ENCODE measurements around the gene MTR. TPM values are rescaled to one million over a fixed set of nuclear protein-coding genes. Genes with fewer than 3 reads are reported as not detected.
A peak's percentile ranks its signal among the peaks of the same experiment; 100 is the strongest.
"Not testable (repeated sequence)": the region's sequence is repeated elsewhere in the genome, so short reads cannot be mapped to it uniquely, and the experiment has no call there.

Gene MTR
- total RNA-seq, 2 donors from 2014 or later: 61.1 to 69.8 TPM

- Mint-ChIP-seq H3K36me3 (ENCODE audit: insufficient read depth in 2 of 2) (peaks cover 4 to 8% of the 10 kb centered on the region in 2 donors), H3K4me3 (no peak overlapping the region), H3K27ac (no peak overlapping the region), H3K9me3 (no peaks in the 10 kb centered on the region), H3K27me3 (ENCODE audit: low read depth) (no peaks in the 10 kb centered on the region), H3K4me1 (ENCODE audit: low read depth) (no peaks in the 10 kb centered on the region)
- ATAC-seq (replicated peaks in 1 of 2) (no peak), DNase-seq (no peak)
Observed at GRCh38 chr1:236845830-236846229, 50.7 kb downstream of the MTR start.

- H3K27ac Mint-ChIP-seq: no peak overlapping the region
- H3K4me1 Mint-ChIP-seq (ENCODE audit: low read depth): no peaks in the 10 kb centered on the region
- peaks cover 4 to 9% of the 10 kb centered on the region in 2 donors for H3K36me3 Mint-ChIP-seq (ENCODE audit: insufficient read depth in 2 of 2)
- H3K9me3 Mint-ChIP-seq: no peaks in the 10 kb centered on the region
- no peak for DNase-seq
- no peak overlapping the region for H3K4me3 Mint-ChIP-seq
- no peaks in the 10 kb centered on the region for H3K27me3 Mint-ChIP-seq (ENCODE audit: low read depth)
- no peak for ATAC-seq (replicated peaks in 1 of 2)
Observed at GRCh38 chr1:236848274-236848923, 53.3 kb downstream of the MTR start.

GRCh38 chr1:236850077-236850979, 55.2 kb downstream of the MTR start:
- H3K27me3 Mint-ChIP-seq (ENCODE audit: low read depth): no peaks in the 10 kb centered on the region
- H3K4me3 Mint-ChIP-seq: no peak overlapping the region
- ATAC-seq (replicated peaks in 1 of 2) (no peak), DNase-seq (no peak)
- peaks cover 4 to 16% of the 10 kb centered on the region in 2 donors for H3K36me3 Mint-ChIP-seq (ENCODE audit: insufficient read depth in 2 of 2)
- no peaks in the 10 kb centered on the region for H3K9me3 Mint-ChIP-seq
- H3K4me1 Mint-ChIP-seq (ENCODE audit: low read depth): no peaks in the 10 kb centered on the region
- no peak overlapping the region for H3K27ac Mint-ChIP-seq

- H3K4me1 Mint-ChIP-seq (ENCODE audit: low read depth): no peaks in the 10 kb centered on the region
- no peak overlapping the region for H3K4me3 Mint-ChIP-seq
- ATAC-seq (replicated peaks in 1 of 2): no peak
- H3K27me3 Mint-ChIP-seq (ENCODE audit: low read depth): no peaks in the 10 kb centered on the region
- H3K36me3 Mint-ChIP-seq (ENCODE audit: insufficient read depth in 2 of 2): peaks cover 8 to 18% of the 10 kb centered on the region in 2 donors
- DNase-seq: no peak
- H3K9me3 Mint-ChIP-seq: no peaks in the 10 kb centered on the region
- H3K27ac Mint-ChIP-seq: no peak overlapping the region
Observed at GRCh38 chr1:236851871-236852270, 56.8 kb downstream of the MTR start.

GRCh38 chr1:236853921-236854604, 59.0 kb downstream of the MTR start:
- H3K36me3 Mint-ChIP-seq (ENCODE audit: insufficient read depth in 2 of 2): peaks cover 12 to 32% of the 10 kb centered on the region in 2 donors
- no peak for ATAC-seq (replicated peaks in 1 of 2)
- H3K9me3 Mint-ChIP-seq: no peaks in the 10 kb centered on the region
- H3K27me3 Mint-ChIP-seq (ENCODE audit: low read depth): no peaks in the 10 kb centered on the region
- no peaks in the 10 kb centered on the region for H3K4me1 Mint-ChIP-seq (ENCODE audit: low read depth)
- H3K27ac Mint-ChIP-seq: no peak overlapping the region
- DNase-seq: no peak
- no peak overlapping the region for H3K4me3 Mint-ChIP-seq

- peaks cover 13 to 36% of the 10 kb centered on the region in 2 donors for H3K36me3 Mint-ChIP-seq (ENCODE audit: insufficient read depth in 2 of 2)
- no peaks in the 10 kb centered on the region for H3K4me1 Mint-ChIP-seq (ENCODE audit: low read depth)
- no peak for ATAC-seq (replicated peaks in 1 of 2)
- H3K9me3 Mint-ChIP-seq: no peaks in the 10 kb centered on the region
- H3K27me3 Mint-ChIP-seq (ENCODE audit: low read depth): no peaks in the 10 kb centered on the region
- no peak overlapping the region for H3K4me3 Mint-ChIP-seq
- no peak for DNase-seq
- H3K27ac Mint-ChIP-seq: no peak overlapping the region
Observed at GRCh38 chr1:236854605-236854983, 59.5 kb downstream of the MTR start.

- H3K9me3 Mint-ChIP-seq; DNase-seq; ATAC-seq (replicated peaks in 1 of 2); H3K27ac Mint-ChIP-seq; H3K27me3 Mint-ChIP-seq (ENCODE audit: low read depth); H3K4me3 Mint-ChIP-seq; H3K4me1 Mint-ChIP-seq (ENCODE audit: low read depth): not testable (repeated sequence)
- H3K36me3 Mint-ChIP-seq (ENCODE audit: insufficient read depth in 2 of 2): peaks cover 14 to 41% of the 10 kb centered on the region in 2 donors
Observed at GRCh38 chr1:236856649-236857048, 61.6 kb downstream of the MTR start.

- peaks cover 21% of the 10 kb centered on the region for H3K4me1 Mint-ChIP-seq (ENCODE audit: low read depth)
- no peak for DNase-seq
Observed at GRCh38 chr1:236858165-236858564, 63.1 kb downstream of the MTR start.

GRCh38 chr1:236860101-236860500, 65.0 kb downstream of the MTR start:
- Mint-ChIP-seq H3K4me1 (ENCODE audit: low read depth) (peaks cover 21% of the 10 kb centered on the region), H3K36me3 (ENCODE audit: insufficient read depth in 2 of 2) (peaks cover 14 to 32% of the 10 kb centered on the region in 2 donors), H3K4me3 (no peak overlapping the region), H3K27ac (no peak overlapping the region), H3K27me3 (ENCODE audit: low read depth) (no peaks in the 10 kb centered on the region), H3K9me3 (no peaks in the 10 kb centered on the region)
- ATAC-seq (replicated peaks in 1 of 2) (no peak), DNase-seq (no peak)

More at GRCh38 chr1:236858165-236858564, 63.1 kb downstream of the MTR start:
- Mint-ChIP-seq H3K27ac (no peak overlapping the region), H3K36me3 (ENCODE audit: insufficient read depth in 2 of 2) (peaks cover 14 to 39% of the 10 kb centered on the region in 2 donors), H3K27me3 (ENCODE audit: low read depth) (no peaks in the 10 kb centered on the region), H3K9me3 (no peaks in the 10 kb centered on the region), H3K4me3 (no peak overlapping the region)
- ATAC-seq (replicated peaks in 1 of 2): no peak

- H3K4me3 Mint-ChIP-seq: no peak overlapping the region
- ATAC-seq (replicated peaks in 1 of 2) (no peak), DNase-seq (no peak)
- no peaks in the 10 kb centered on the region for H3K9me3 Mint-ChIP-seq
- peaks cover 14 to 34% of the 10 kb centered on the region in 2 donors for H3K36me3 Mint-ChIP-seq (ENCODE audit: insufficient read depth in 2 of 2)
- no peaks in the 10 kb centered on the region for H3K27me3 Mint-ChIP-seq (ENCODE audit: low read depth)
- peaks cover 21% of the 10 kb centered on the region for H3K4me1 Mint-ChIP-seq (ENCODE audit: low read depth)
- no peak overlapping the region for H3K27ac Mint-ChIP-seq
Observed at GRCh38 chr1:236860674-236861073, 65.6 kb downstream of the MTR start.

GRCh38 chr1:236861560-236862218, 66.6 kb downstream of the MTR start:
- H3K4me3 Mint-ChIP-seq: no peak overlapping the region
- peaks cover 11 to 37% of the 10 kb centered on the region in 2 donors for H3K36me3 Mint-ChIP-seq (ENCODE audit: insufficient read depth in 2 of 2)
- ATAC-seq (replicated peaks in 1 of 2) (peak; percentile 56 to 60), DNase-seq (no peak)
- no peaks in the 10 kb centered on the region for H3K27me3 Mint-ChIP-seq (ENCODE audit: low read depth)
- H3K9me3 Mint-ChIP-seq: no peaks in the 10 kb centered on the region
- H3K4me1 Mint-ChIP-seq (ENCODE audit: low read depth): peaks cover 21% of the 10 kb centered on the region
- peak overlapping the region; percentile 56 for H3K27ac Mint-ChIP-seq

GRCh38 chr1:236862219-236862591, 67.1 kb downstream of the MTR start:
- DNase-seq (no peak), ATAC-seq (replicated peaks in 1 of 2) (no peak)
- Mint-ChIP-seq H3K27me3 (ENCODE audit: low read depth) (no peaks in the 10 kb centered on the region), H3K9me3 (no peaks in the 10 kb centered on the region), H3K4me3 (no peak overlapping the region), H3K36me3 (ENCODE audit: insufficient read depth in 2 of 2) (peaks cover 10 to 35% of the 10 kb centered on the region in 2 donors), H3K27ac (peak overlapping the region; percentile 8), H3K4me1 (ENCODE audit: low read depth) (peaks cover 21% of the 10 kb centered on the region)

Measured in activated T-cell treated with anti-CD3 and anti-CD28 coated beads, Interleukin-2, amount 50 U/mL, for 72 hours (primary cell).